HFFc6 (cell line): ENCODE results near the gene COPB1. TPM values are rescaled to one million over a fixed set of nuclear protein-coding genes. Genes with fewer than 3 reads are reported as not detected.
A peak's percentile ranks its signal among the peaks of the same experiment; 100 is the strongest.

Source experiments
- DNase-seq: peaks from one replicate; pipeline ENCODE4 v3.0.0-alpha.2; 2018
- H3K27ac Mint-ChIP-seq: 2 replicates; pipeline ENCODE4 v1.8.0; 2020; ENCODE audit warnings: mild to moderate bottlenecking, mixed read lengths
- H3K27me3 Mint-ChIP-seq: 2 replicates; pipeline ENCODE4 v1.8.0; 2021; ENCODE audit warnings: mild to moderate bottlenecking, moderate library complexity, mixed read lengths; ENCODE audit not compliant: insufficient read depth
- H3K36me3 Mint-ChIP-seq: 2 replicates; pipeline ENCODE4 v1.8.0; 2021; ENCODE audit warnings: low read depth, mixed read lengths
- H3K4me1 Mint-ChIP-seq: 2 replicates; pipeline ENCODE4 v1.8.0; 2020; ENCODE audit warnings: low read depth, mixed read lengths
- H3K4me3 Mint-ChIP-seq: 2 replicates; pipeline ENCODE4 v1.8.0; 2020; ENCODE audit warnings: mild to moderate bottlenecking, moderate library complexity, mixed read lengths
- H3K9me3 Mint-ChIP-seq: 2 replicates; pipeline ENCODE4 v1.8.0; 2020; ENCODE audit warnings: mild to moderate bottlenecking, mixed read lengths
- total RNA-seq, 6 experiments: library from RNA; stranded (reverse); fragmentation: NEBNext Ultra II Directional; extraction: Animal tissue kit (Norgen Biotek cat#: 25700); gene quantifications; 2 replicates in 1 of 6; 3 replicates in 5 of 6; pipeline ENCODE4 v1.2.3, GENCODE V29; 2021
- TF ChIP-seq, protein P1 (sequence below): fragments of 200-600 bp; sonication (generic); IDR thresholded peaks from 2 replicates; pipeline ENCODE4 v1.5.0; 2021; ENCODE audit warnings: antibody characterized with exemption, mild to moderate bottlenecking

Gene COPB1
- total RNA-seq, 6 experiments from 2014 or later, result 161 to 193 (median 187) TPM

DNA sequence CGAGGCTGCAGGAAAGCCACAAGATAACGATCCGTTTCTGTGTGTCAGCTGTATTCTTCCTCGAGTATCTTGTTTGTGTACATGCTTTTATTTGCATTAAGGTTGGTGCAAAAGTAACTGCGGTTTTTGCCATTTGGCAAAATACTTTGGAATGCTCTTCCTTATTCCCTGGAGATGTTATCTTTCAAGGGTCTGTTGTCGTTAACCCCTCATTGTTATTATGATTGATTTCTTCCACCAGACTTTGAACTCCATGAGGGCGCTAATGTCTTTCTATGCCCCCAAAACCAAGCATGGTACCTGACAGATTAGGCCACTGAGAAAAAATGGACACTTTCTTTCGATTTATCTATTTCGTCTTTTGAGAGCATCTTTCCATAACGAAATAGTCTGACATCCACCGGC is 21.1 kb upstream of the COPB1 start:
- H3K9me3 Mint-ChIP-seq, result no peaks in the 10 kb centered on the region
- H3K27ac Mint-ChIP-seq, result peak overlapping the region; percentile 98
- peaks cover 21% of the 10 kb centered on the region for H3K4me1 Mint-ChIP-seq
- no peak for DNase-seq
- H3K4me3 Mint-ChIP-seq, result peak overlapping the region; percentile 91
- peaks cover 28% of the 10 kb centered on the region; the same call in 1 of the 2 replicates for H3K36me3 Mint-ChIP-seq
- H3K27me3 Mint-ChIP-seq, result no peaks in the 10 kb centered on the region
- TF ChIP-seq, protein P1, sequence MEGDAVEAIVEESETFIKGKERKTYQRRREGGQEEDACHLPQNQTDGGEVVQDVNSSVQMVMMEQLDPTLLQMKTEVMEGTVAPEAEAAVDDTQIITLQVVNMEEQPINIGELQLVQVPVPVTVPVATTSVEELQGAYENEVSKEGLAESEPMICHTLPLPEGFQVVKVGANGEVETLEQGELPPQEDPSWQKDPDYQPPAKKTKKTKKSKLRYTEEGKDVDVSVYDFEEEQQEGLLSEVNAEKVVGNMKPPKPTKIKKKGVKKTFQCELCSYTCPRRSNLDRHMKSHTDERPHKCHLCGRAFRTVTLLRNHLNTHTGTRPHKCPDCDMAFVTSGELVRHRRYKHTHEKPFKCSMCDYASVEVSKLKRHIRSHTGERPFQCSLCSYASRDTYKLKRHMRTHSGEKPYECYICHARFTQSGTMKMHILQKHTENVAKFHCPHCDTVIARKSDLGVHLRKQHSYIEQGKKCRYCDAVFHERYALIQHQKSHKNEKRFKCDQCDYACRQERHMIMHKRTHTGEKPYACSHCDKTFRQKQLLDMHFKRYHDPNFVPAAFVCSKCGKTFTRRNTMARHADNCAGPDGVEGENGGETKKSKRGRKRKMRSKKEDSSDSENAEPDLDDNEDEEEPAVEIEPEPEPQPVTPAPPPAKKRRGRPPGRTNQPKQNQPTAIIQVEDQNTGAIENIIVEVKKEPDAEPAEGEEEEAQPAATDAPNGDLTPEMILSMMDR, result no peak

DNA sequence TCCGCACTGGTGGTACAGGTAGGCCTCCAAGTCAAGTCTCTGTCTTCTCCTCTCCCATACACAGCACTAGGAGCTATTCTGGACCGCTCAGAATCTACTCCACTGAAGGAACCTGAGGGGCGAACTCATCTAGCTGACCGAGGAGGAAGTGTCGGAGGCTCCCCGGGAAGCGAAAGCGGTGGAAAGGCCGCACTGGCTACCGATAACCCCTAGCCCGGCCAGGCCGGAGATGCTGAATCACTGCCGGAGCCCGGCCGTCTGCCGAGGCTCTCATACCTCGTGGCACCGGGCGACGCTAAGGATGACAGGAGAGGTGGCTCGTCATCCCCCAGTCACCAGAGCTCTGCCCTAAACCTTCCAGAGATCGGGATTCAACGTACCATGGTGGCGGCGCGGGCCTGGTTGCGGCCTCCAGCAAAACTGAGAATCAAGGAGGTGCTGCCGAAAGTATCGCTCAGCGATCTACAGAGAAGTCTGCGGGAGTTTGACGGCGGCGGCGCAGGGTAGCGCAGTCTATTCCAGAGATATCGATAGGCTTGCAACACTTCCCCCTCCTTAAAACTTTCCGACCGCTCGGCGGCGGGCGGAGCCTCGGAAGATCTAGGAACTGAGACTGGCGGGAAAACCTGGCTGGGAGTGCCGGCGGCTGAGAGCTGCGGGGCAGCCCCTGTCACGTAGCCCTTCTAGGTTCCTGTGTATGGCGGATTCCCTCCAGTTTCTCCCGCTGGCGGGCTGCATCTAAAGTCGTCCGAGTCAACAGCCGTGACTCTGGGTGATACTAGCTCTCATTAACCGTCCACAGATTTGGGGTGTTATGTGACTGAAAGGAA is 20.5 kb upstream of the COPB1 start, which contains the start of gene PSMA1:
TSS of gene PSMA1 (minus strand) at position 470 of the 830 bp plus-strand sequence. CDS start at position 383, 87 bp downstream.
- no peaks in the 10 kb centered on the region for H3K9me3 Mint-ChIP-seq
- H3K4me3 Mint-ChIP-seq, result peak within 1 kb of the TSS; percentile 91
- H3K4me1 Mint-ChIP-seq, result peaks cover 21% of the 10 kb centered on the region
- no peaks in the 10 kb centered on the region for H3K27me3 Mint-ChIP-seq
- H3K36me3 Mint-ChIP-seq, result peaks cover 28% of the 10 kb centered on the region; the same call in 1 of the 2 replicates
- H3K27ac Mint-ChIP-seq, result peak within 1 kb of the TSS; percentile 98
- DNase-seq, result peak; percentile 94
- TF ChIP-seq, protein P1, result peak; percentile 72

DNA sequence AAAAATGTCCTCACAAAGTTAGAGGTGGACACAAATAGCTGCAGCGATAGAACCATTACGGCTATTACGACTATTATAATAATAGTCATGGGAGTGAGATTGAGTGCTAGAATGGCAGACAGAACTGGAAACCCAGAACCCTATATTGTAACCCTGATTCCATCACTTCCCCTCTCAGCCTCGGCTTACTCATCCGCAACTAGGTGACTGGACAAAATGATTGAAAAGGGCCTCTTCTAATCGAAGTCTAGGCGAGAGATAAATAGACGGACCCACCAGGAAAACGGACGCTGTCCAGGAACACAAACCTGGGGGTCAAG is 19.9 kb upstream of the COPB1 start:
- H3K36me3 Mint-ChIP-seq, result peaks cover 32% of the 10 kb centered on the region; the same call in 1 of the 2 replicates
- H3K4me3 Mint-ChIP-seq, result peak overlapping the region; percentile 91
- H3K4me1 Mint-ChIP-seq, result peaks cover 21% of the 10 kb centered on the region
- H3K27me3 Mint-ChIP-seq, result no peaks in the 10 kb centered on the region
- peak; percentile 15 for DNase-seq
- TF ChIP-seq, protein P1, result no peak
- H3K27ac Mint-ChIP-seq, result peak overlapping the region; percentile 98
- H3K9me3 Mint-ChIP-seq, result no peaks in the 10 kb centered on the region

DNA sequence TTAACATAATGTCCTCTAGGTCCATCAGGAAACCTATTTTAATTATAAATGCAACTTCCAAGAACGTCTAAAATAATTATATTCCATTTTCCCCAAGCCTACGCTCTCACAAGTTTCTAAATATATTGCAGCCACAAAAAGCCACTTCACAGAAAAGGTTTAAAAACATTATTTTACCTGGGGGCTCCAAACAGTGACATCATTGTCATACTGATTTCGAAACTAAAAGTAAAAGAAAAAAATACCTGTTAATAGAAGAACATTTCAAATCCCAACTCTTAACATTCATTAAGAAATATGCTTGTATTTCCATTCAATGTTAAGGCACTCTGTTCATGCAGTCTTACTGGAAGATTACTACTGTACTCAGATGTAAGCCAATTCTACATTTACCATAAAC is 19.2 kb upstream of the COPB1 start:
- Mint-ChIP-seq H3K36me3 (peaks cover 39% of the 10 kb centered on the region; the same call in 1 of the 2 replicates), H3K9me3 (no peaks in the 10 kb centered on the region), H3K27me3 (no peaks in the 10 kb centered on the region), H3K27ac (peak overlapping the region; percentile 98), H3K4me1 (peaks cover 21% of the 10 kb centered on the region), H3K4me3 (peak overlapping the region; percentile 91)
- DNase-seq, result no peak
- TF ChIP-seq, protein P1, result no peak

DNA sequence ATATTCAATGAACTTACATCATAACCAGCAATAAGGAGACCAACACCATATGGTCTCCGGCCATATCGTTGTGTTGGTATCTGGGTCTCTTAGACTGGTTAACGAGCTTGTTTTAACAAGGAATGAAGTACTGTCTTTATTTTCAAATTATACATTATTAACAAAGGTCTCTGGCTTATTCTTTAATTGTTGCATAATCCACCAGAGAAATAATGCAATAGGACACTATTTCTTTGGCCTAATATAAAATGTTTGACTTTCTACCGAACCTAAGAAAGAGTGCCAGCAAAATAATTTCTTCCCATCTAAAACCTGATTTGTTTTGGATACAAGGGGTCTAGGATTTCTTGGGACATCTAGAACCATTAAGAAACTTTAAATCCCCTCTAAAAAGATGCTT is 14.2 kb upstream of the COPB1 start:
- Mint-ChIP-seq H3K4me1 (peaks cover 8% of the 10 kb centered on the region), H3K27ac (no peak overlapping the region), H3K36me3 (peaks cover 50% of the 10 kb centered on the region), H3K4me3 (no peak overlapping the region), H3K27me3 (no peaks in the 10 kb centered on the region), H3K9me3 (no peaks in the 10 kb centered on the region)
- no peak for DNase-seq
- TF ChIP-seq, protein P1, result no peak
